Germinal center (tissue), 1 donor: ENCODE measurements around the gene COLEC12.

Experiments
- DNase-seq: peaks from one replicate; pipeline ENCODE4 v3.0.0; 2012; ENCODE audit warnings: mixed read lengths, low spot score

COLEC12 gene

GRCh38 chr18:386994-387393 lies 113.5 kb downstream of the COLEC12 start:
- DNase-seq: no peak

GRCh38 chr18:384897-385296 lies 115.6 kb downstream of the COLEC12 start:
- no peak for DNase-seq

GRCh38 chr18:383135-383534 lies 117.4 kb downstream of the COLEC12 start:
- no peak for DNase-seq

GRCh38 chr18:382423-382984 lies 118.0 kb downstream of the COLEC12 start:
- DNase-seq: no peak

- DNase-seq: no peak
Measured at GRCh38 chr18:379681-380330, 120.7 kb downstream of the COLEC12 start.

GRCh38 chr18:378079-378478 lies 122.4 kb downstream of the COLEC12 start:
- no peak for DNase-seq

GRCh38 chr18:377088-377487 lies 123.4 kb downstream of the COLEC12 start:
- no peak for DNase-seq

GRCh38 chr18:376311-376710 lies 124.2 kb downstream of the COLEC12 start:
- no peak for DNase-seq

GRCh38 chr18:374721-375168 lies 125.8 kb downstream of the COLEC12 start:
- no peak for DNase-seq

- DNase-seq: no peak
Measured at GRCh38 chr18:373780-374179, 126.7 kb downstream of the COLEC12 start.

- no peak for DNase-seq
Measured at GRCh38 chr18:371609-371982, 128.9 kb downstream of the COLEC12 start.

- DNase-seq: no peak
Measured at GRCh38 chr18:370751-371608, 129.5 kb downstream of the COLEC12 start.

- DNase-seq: no peak
Measured at GRCh38 chr18:369224-370015, 131.1 kb downstream of the COLEC12 start.

GRCh38 chr18:366466-367061 lies 133.9 kb downstream of the COLEC12 start:
- no peak for DNase-seq

- DNase-seq: no peak
Measured at GRCh38 chr18:365651-366050, 134.8 kb downstream of the COLEC12 start.

GRCh38 chr18:364256-364826 lies 136.2 kb downstream of the COLEC12 start:
- no peak for DNase-seq

GRCh38 chr18:363301-364085 lies 137.0 kb downstream of the COLEC12 start:
- no peak for DNase-seq

- no peak for DNase-seq
Measured at GRCh38 chr18:362311-363290, 137.9 kb downstream of the COLEC12 start.

- no peak for DNase-seq
Measured at GRCh38 chr18:361941-362310, 138.6 kb downstream of the COLEC12 start.
